Fibroblast of mammary gland (primary cell): Measurements from ENCODE around the gene GYS2.

Experiments
- DNase-seq: peaks from one replicate; pipeline ENCODE4 v3.0.0-alpha.2; 2010; ENCODE audit warnings: low read depth
- H3K4me3 ChIP-seq: 2 replicates; pipeline ENCODE4 v1.5.1; 2011; ENCODE audit warnings: low read depth, mild to moderate bottlenecking, low read length, moderate library complexity; ENCODE audit not compliant: control insufficient read depth
- CTCF ChIP-seq: conservative IDR thresholded peaks from 2 replicates; pipeline ENCODE4 v1.5.1; 2011; ENCODE audit warnings: low read depth, low read length, inconsistent platforms; ENCODE audit not compliant: control insufficient read depth, insufficient read depth

GYS2 gene

GRCh38 chr12:21501258-21502163 is 103.1 kb downstream of the GYS2 start, which contains the start of the genes GOLT1B and RECQL:
GOLT1B (plus strand) TSS chr12:21501789; CDS start chr12:21501924, 135 bp downstream.
RECQL (minus strand) TSS chr12:21501635; CDS start chr12:21499570, 2,065 bp downstream.
- DNase-seq: peak; percentile 99
- peak within 1 kb of the TSS; percentile 92 for H3K4me3 ChIP-seq
- no peak for TF ChIP-seq CTCF

DNA sequence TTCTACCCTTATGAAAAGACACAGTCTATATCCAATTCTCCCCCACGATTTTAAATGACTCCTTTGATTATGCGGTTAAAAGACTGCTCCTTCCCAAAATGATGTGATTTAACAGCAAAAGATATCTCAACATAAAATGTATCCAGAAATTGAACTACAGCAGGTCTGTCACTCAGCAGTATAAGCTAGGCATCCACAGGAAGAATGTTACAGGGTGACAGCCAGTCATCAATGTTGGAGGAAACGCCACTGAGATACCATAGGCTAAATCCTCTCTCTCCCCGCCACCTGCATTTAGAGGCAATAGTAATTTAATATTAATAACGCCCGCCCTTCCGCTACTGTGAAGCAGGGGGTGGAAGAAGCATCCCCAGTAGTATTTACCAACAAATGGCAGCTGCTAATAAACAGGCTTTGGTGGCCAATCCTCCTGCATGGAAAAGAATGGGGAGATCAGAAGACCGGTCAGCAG is 103.8 kb downstream of the GYS2 start:
- TF ChIP-seq CTCF: no peak
- peak overlapping the region; percentile 92 for H3K4me3 ChIP-seq
- no peak for DNase-seq

DNA sequence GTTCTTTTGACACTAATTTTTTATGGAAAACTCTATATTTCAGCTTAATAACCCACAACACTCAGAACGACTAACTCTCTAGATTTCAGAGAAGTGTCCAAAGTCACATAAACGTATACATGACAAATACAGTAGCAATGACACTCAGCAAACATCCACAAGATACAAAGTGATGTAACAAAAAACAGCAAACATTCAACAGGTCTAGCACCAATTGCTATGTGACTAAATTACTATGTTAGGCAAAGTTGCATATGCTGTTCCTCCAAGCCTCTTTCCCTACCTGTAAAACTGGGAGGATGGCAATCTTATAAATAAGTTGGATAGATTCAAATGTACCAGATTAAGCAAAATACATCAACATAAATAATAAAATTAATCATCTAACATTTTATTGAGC is 104.9 kb downstream of the GYS2 start:
- H3K4me3 ChIP-seq: peak overlapping the region; percentile 92
- DNase-seq: no peak
- no peak for TF ChIP-seq CTCF
